Measurements from ENCODE around the gene CTBP2. TPM values are rescaled to one million over a fixed set of nuclear protein-coding genes. Genes with fewer than 3 reads are reported as not detected.
A peak's percentile ranks its signal among the peaks of the same experiment; 100 is the strongest.

The CTBP2 gene
- total and polyA plus RNA-seq, 3 experiments from 2014 or later = 1.4 to 2.8 (median 1.8) TPM

- H3K9me3 ChIP-seq (ENCODE audit: low read length) = no peaks in the 10 kb centered on the region
- H3K4me3 ChIP-seq (ENCODE audit: low read length) = no peak overlapping the region
- H3K4me3 Mint-ChIP-seq = no peak overlapping the region
- no peaks in the 10 kb centered on the region for H3K36me3 ChIP-seq (ENCODE audit: insufficient read depth, low read length)
- no peak overlapping the region for H3K27ac ChIP-seq (ENCODE audit: low read depth, low read length)
- DNase-seq = no peak
- POLR2A ChIA-PET = no interaction called here
- peaks cover 7 to 9% (median 9%) of the 10 kb centered on the region in 3 donors for H3K4me1 Mint-ChIP-seq
- H3K27me3 ChIP-seq (ENCODE audit: insufficient read depth, low read length, poor library complexity, severe bottlenecking) = peaks cover 5% of the 10 kb centered on the region
- no peaks in the 10 kb centered on the region for H3K9me3 Mint-ChIP-seq
- no peaks in the 10 kb centered on the region for H3K36me3 Mint-ChIP-seq
- peak overlapping the region in 1 of 8 donors; percentile 68 for H3K27ac Mint-ChIP-seq
- H3K4me1 ChIP-seq (ENCODE audit: insufficient read depth, low read length) = no peaks in the 10 kb centered on the region
- H3K27me3 Mint-ChIP-seq = peaks cover 23 to 70% of the 10 kb centered on the region in 2 donors
- CTCF ChIA-PET = no interaction called here
Measured at GRCh38 chr10:125148528-125148927, 11.8 kb downstream of the CTBP2 start.

GRCh38 chr10:125147971-125148439 is 12.4 kb downstream of the CTBP2 start:
- Histone ChIP-seq H3K4me1 (ENCODE audit: insufficient read depth, low read length) (no peaks in the 10 kb centered on the region), H3K4me3 (ENCODE audit: low read length) (no peak overlapping the region), H3K27ac (ENCODE audit: low read depth, low read length) (no peak overlapping the region), H3K9me3 (ENCODE audit: low read length) (no peaks in the 10 kb centered on the region), H3K36me3 (ENCODE audit: insufficient read depth, low read length) (no peaks in the 10 kb centered on the region), H3K27me3 (ENCODE audit: insufficient read depth, low read length, poor library complexity, severe bottlenecking) (peaks cover 5% of the 10 kb centered on the region)
- H3K36me3 Mint-ChIP-seq = no peaks in the 10 kb centered on the region
- peak overlapping the region in 1 of 8 donors; percentile 13 for H3K27ac Mint-ChIP-seq
- peaks cover 21 to 65% of the 10 kb centered on the region in 2 donors for H3K27me3 Mint-ChIP-seq
- H3K4me1 Mint-ChIP-seq = peaks cover 7 to 9% (median 9%) of the 10 kb centered on the region in 3 donors
- no peak overlapping the region for H3K4me3 Mint-ChIP-seq
- POLR2A ChIA-PET = no interaction called here
- CTCF ChIA-PET = no interaction called here
- no peak for DNase-seq
- no peaks in the 10 kb centered on the region for H3K9me3 Mint-ChIP-seq

DNA sequence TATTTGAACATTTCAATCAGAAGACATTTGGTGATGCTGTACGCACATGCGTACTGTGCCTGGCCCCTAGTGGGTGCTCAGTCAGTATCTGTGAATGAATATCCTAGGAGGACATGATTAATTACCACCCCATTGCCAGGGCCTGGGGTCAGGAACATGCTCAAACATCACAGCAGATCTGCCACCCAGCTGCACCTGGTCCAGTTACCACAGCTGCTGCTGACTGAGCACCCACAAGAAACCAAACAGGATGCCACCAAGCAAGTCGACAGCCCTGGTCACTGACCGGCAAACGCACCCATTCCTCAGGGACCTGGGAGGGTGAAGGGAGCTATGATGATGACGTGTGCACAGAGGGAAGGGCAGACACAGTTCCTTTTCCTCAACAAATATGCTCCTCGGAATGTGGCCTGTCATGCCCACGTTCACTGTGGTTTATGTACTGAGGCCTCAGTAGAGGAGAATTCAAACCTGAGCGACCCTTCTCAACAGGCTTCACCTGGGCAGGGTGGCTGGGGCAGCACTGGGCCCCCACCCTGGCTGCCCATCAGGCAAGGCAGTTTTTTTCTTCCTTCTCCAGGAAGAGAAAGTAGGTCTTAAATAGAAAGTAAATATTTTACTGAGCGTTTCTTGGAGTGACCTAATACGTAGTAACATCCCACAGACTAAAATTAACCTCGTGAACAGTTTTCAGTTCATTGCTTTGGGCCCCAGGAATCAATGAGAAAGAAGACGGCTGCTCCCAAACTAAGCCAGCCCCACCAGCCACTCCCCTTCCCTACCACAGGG is 13.4 kb downstream of the CTBP2 start:
- no peaks in the 10 kb centered on the region for H3K4me1 ChIP-seq (ENCODE audit: insufficient read depth, low read length)
- H3K9me3 ChIP-seq (ENCODE audit: low read length) = no peaks in the 10 kb centered on the region
- ChIA-PET POLR2A (no interaction called here), CTCF (no interaction called here)
- H3K4me3 ChIP-seq (ENCODE audit: low read length) = no peak overlapping the region
- no peak for DNase-seq
- H3K27me3 ChIP-seq (ENCODE audit: insufficient read depth, low read length, poor library complexity, severe bottlenecking) = no peaks in the 10 kb centered on the region
- no peak overlapping the region for H3K4me3 Mint-ChIP-seq
- H3K27ac ChIP-seq (ENCODE audit: low read depth, low read length) = no peak overlapping the region
- H3K36me3 Mint-ChIP-seq = no peaks in the 10 kb centered on the region
- peaks cover 18 to 59% of the 10 kb centered on the region in 2 donors for H3K27me3 Mint-ChIP-seq
- peak overlapping the region in 1 of 8 donors; percentile 29 for H3K27ac Mint-ChIP-seq
- peaks cover 5 to 9% (median 7%) of the 10 kb centered on the region in 3 donors for H3K4me1 Mint-ChIP-seq
- H3K9me3 Mint-ChIP-seq = no peaks in the 10 kb centered on the region
- H3K36me3 ChIP-seq (ENCODE audit: insufficient read depth, low read length) = no peaks in the 10 kb centered on the region

DNA sequence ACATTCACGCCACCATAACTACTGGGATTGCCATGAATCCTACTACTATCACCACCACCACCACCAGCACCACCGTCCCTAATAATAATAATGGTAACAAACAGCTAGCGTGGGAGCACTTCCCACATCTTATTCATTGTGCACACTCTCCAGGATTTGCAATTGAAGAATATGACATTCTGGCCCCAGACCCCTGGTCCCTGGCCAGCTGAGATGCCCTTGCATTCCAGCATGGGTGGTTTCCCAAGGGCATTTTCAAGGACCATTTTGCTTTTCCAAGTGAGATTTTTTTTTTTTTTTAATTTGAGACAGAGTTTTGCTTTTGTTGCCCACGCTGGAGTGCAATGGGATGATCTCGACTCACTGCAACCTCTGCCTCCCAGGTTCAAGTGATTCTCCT is 14.7 kb downstream of the CTBP2 start:
- Histone ChIP-seq H3K4me1 (ENCODE audit: insufficient read depth, low read length) (no peaks in the 10 kb centered on the region), H3K9me3 (ENCODE audit: low read length) (no peaks in the 10 kb centered on the region), H3K27ac (ENCODE audit: low read depth, low read length) (no peak overlapping the region), H3K27me3 (ENCODE audit: insufficient read depth, low read length, poor library complexity, severe bottlenecking) (no peaks in the 10 kb centered on the region), H3K4me3 (ENCODE audit: low read length) (no peak overlapping the region), H3K36me3 (ENCODE audit: insufficient read depth, low read length) (no peaks in the 10 kb centered on the region)
- DNase-seq = no peak
- POLR2A ChIA-PET = no interaction called here
- H3K27ac Mint-ChIP-seq = no peak overlapping the region
- H3K9me3 Mint-ChIP-seq = no peaks in the 10 kb centered on the region
- H3K36me3 Mint-ChIP-seq = no peaks in the 10 kb centered on the region
- CTCF ChIA-PET = no interaction called here
- peaks cover 0 to 7% (median 4%) of the 10 kb centered on the region in 3 donors for H3K4me1 Mint-ChIP-seq
- peaks cover 18 to 57% of the 10 kb centered on the region in 2 donors for H3K27me3 Mint-ChIP-seq
- H3K4me3 Mint-ChIP-seq = no peak overlapping the region

GRCh38 chr10:125144693-125145623 is 15.4 kb downstream of the CTBP2 start:
- no peaks in the 10 kb centered on the region for H3K9me3 ChIP-seq (ENCODE audit: low read length)
- H3K4me3 ChIP-seq (ENCODE audit: low read length) = no peak overlapping the region
- ChIA-PET POLR2A (no interaction called here), CTCF (no interaction called here)
- no peaks in the 10 kb centered on the region for H3K36me3 ChIP-seq (ENCODE audit: insufficient read depth, low read length)
- H3K4me3 Mint-ChIP-seq = no peak overlapping the region
- H3K36me3 Mint-ChIP-seq = no peaks in the 10 kb centered on the region
- H3K4me1 Mint-ChIP-seq = peaks cover 0 to 7% (median 0%) of the 10 kb centered on the region in 3 donors
- H3K27me3 ChIP-seq (ENCODE audit: insufficient read depth, low read length, poor library complexity, severe bottlenecking) = no peaks in the 10 kb centered on the region
- no peak for DNase-seq
- H3K27me3 Mint-ChIP-seq = peaks cover 18 to 52% of the 10 kb centered on the region in 2 donors
- H3K27ac Mint-ChIP-seq = no peak overlapping the region
- H3K4me1 ChIP-seq (ENCODE audit: insufficient read depth, low read length) = no peaks in the 10 kb centered on the region
- H3K9me3 Mint-ChIP-seq = no peaks in the 10 kb centered on the region
- peak overlapping the region; percentile 1 for H3K27ac ChIP-seq (ENCODE audit: low read depth, low read length)

GRCh38 chr10:125144206-125144605 is 16.2 kb downstream of the CTBP2 start:
- H3K4me1 ChIP-seq (ENCODE audit: insufficient read depth, low read length) = no peaks in the 10 kb centered on the region
- H3K9me3 Mint-ChIP-seq = no peaks in the 10 kb centered on the region
- H3K27me3 Mint-ChIP-seq = peaks cover 14 to 45% of the 10 kb centered on the region in 2 donors
- H3K27ac Mint-ChIP-seq = no peak overlapping the region
- peaks cover 0 to 7% (median 0%) of the 10 kb centered on the region in 3 donors for H3K4me1 Mint-ChIP-seq
- CTCF ChIA-PET = no interaction called here
- POLR2A ChIA-PET = no interaction called here
- no peak overlapping the region for H3K4me3 ChIP-seq (ENCODE audit: low read length)
- H3K27me3 ChIP-seq (ENCODE audit: insufficient read depth, low read length, poor library complexity, severe bottlenecking) = no peaks in the 10 kb centered on the region
- no peak for DNase-seq
- no peak overlapping the region for H3K4me3 Mint-ChIP-seq
- no peaks in the 10 kb centered on the region for H3K36me3 ChIP-seq (ENCODE audit: insufficient read depth, low read length)
- H3K36me3 Mint-ChIP-seq = no peaks in the 10 kb centered on the region
- H3K27ac ChIP-seq (ENCODE audit: low read depth, low read length) = no peak overlapping the region
- no peaks in the 10 kb centered on the region for H3K9me3 ChIP-seq (ENCODE audit: low read length)

DNA sequence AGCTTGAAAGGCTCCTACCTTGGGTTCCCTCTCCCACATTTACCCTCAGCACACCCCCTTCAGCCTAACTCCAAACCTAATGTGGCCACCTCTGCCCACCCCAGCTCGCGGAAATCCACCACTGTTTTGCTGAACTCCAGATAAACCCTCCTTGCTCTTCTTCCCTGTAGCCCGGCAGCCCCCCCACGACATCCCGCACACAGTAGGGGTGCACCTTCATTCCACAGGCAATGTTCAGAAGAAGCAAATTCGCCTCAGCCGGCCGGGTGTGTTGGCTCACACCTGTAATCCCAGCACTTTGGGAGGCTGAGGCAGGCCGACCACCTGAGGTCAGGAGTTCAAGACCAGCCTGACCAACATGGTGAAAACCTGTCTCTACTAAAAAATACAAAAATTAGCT is 17.4 kb downstream of the CTBP2 start:
- no peak for DNase-seq
- Mint-ChIP-seq H3K9me3 (no peaks in the 10 kb centered on the region), H3K27me3 (peaks cover 6 to 37% of the 10 kb centered on the region in 2 donors), H3K36me3 (no peaks in the 10 kb centered on the region), H3K4me1 (peaks cover 0 to 5% (median 0%) of the 10 kb centered on the region in 3 donors), H3K4me3 (no peak overlapping the region), H3K27ac (no peak overlapping the region)
- H3K4me3 ChIP-seq (ENCODE audit: low read length) = no peak overlapping the region
- no peaks in the 10 kb centered on the region for H3K4me1 ChIP-seq (ENCODE audit: insufficient read depth, low read length)
- no peaks in the 10 kb centered on the region for H3K9me3 ChIP-seq (ENCODE audit: low read length)
- no peak overlapping the region for H3K27ac ChIP-seq (ENCODE audit: low read depth, low read length)
- CTCF ChIA-PET = no interaction called here
- POLR2A ChIA-PET = no interaction called here
- no peaks in the 10 kb centered on the region for H3K27me3 ChIP-seq (ENCODE audit: insufficient read depth, low read length, poor library complexity, severe bottlenecking)
- H3K36me3 ChIP-seq (ENCODE audit: insufficient read depth, low read length) = no peaks in the 10 kb centered on the region

DNA sequence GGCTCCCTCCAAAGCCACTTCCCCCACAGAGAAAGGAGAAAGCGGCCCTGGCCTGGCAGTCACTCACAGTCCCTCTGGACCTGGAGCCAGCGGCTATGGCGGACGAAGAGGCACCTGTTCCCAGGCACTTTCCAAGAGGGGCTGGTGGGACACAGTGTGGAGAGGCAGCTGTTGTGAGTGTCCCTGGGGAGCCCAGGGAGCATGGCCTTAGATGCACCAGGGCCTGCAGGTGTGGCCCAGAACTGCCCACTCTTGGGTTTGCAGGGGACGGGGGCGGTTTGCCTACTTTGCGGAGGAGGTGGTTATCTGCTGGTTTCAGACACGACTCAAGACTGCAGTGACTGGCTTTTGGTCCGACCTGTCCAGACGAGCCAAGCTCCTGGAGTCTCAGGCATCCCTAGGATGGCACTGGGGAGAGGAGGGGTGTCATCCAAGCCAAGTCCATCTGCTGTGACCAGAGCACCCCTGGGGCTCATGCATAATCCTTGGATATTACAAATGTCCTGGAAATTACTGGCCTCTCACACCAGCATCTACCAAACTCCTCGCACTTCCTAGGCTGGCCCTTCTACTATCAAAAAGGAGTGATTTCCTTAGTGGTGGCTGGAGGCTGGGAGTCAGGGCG is 18.4 kb downstream of the CTBP2 start:
- Mint-ChIP-seq H3K9me3 (no peaks in the 10 kb centered on the region), H3K27ac (no peak overlapping the region), H3K4me3 (no peak overlapping the region), H3K27me3 (peaks cover 3 to 27% of the 10 kb centered on the region in 2 donors), H3K36me3 (no peaks in the 10 kb centered on the region), H3K4me1 (peaks cover 0 to 5% (median 0%) of the 10 kb centered on the region in 3 donors)
- POLR2A ChIA-PET = no interaction called here
- H3K9me3 ChIP-seq (ENCODE audit: low read length) = no peaks in the 10 kb centered on the region
- H3K4me1 ChIP-seq (ENCODE audit: insufficient read depth, low read length) = no peaks in the 10 kb centered on the region
- CTCF ChIA-PET = no interaction called here
- no peaks in the 10 kb centered on the region for H3K36me3 ChIP-seq (ENCODE audit: insufficient read depth, low read length)
- no peak overlapping the region for H3K4me3 ChIP-seq (ENCODE audit: low read length)
- no peaks in the 10 kb centered on the region for H3K27me3 ChIP-seq (ENCODE audit: insufficient read depth, low read length, poor library complexity, severe bottlenecking)
- DNase-seq = no peak
- H3K27ac ChIP-seq (ENCODE audit: low read depth, low read length) = no peak overlapping the region
